Subcutaneous abdominal adipose tissue (tissue), 5 donors: ENCODE measurements around the gene VRTN.
"Not testable (repeated sequence)": the region's sequence is repeated elsewhere in the genome, so short reads cannot be mapped to it uniquely, and the experiment has no call there.

Experiments used
- H3K27ac ChIP-seq: one replicate; pipeline ENCODE4 v1.7.0; 2013; ENCODE audit warnings: low read depth, mild to moderate bottlenecking, inconsistent platforms, low read length, moderate library complexity
- H3K27me3 ChIP-seq, 5 donors: one replicate each; pipeline ENCODE4 v1.7.0; 2013; ENCODE audit warnings: low read length in 5 of 5, inconsistent platforms in 1 of 5; ENCODE audit not compliant: control insufficient read depth in 5 of 5, insufficient read depth in 4 of 5
- H3K36me3 ChIP-seq, 5 donors: one replicate each; pipeline ENCODE4 v1.7.0; 2013; ENCODE audit warnings: low read length in 5 of 5; ENCODE audit not compliant: control insufficient read depth in 5 of 5, insufficient read depth in 5 of 5
- H3K4me1 ChIP-seq, 5 donors: one replicate each; pipeline ENCODE4 v1.7.0; 2013; ENCODE audit warnings: low read length in 5 of 5, mild to moderate bottlenecking in 3 of 5, moderate library complexity in 1 of 5; ENCODE audit not compliant: control insufficient read depth in 5 of 5, insufficient read depth in 5 of 5
- H3K4me3 ChIP-seq, 5 donors: one replicate each; pipeline ENCODE4 v1.7.0; 2013; ENCODE audit warnings: low read length in 5 of 5, low read depth in 1 of 5
- H3K9ac ChIP-seq, 5 donors: one replicate each; pipeline ENCODE4 v1.7.0; 2013; ENCODE audit warnings: low read length in 5 of 5, mild to moderate bottlenecking in 4 of 5, moderate library complexity in 3 of 5
- H3K9me3 ChIP-seq, 5 donors: one replicate each; pipeline ENCODE4 v1.7.0; 2013; ENCODE audit warnings: low read length in 5 of 5; ENCODE audit not compliant: control insufficient read depth in 5 of 5
- donor health status: healthy.
- donor health status: healthy.
- donor health status: healthy.
- donor health status: healthy.
- donor health status: healthy.

The VRTN gene

DNA sequence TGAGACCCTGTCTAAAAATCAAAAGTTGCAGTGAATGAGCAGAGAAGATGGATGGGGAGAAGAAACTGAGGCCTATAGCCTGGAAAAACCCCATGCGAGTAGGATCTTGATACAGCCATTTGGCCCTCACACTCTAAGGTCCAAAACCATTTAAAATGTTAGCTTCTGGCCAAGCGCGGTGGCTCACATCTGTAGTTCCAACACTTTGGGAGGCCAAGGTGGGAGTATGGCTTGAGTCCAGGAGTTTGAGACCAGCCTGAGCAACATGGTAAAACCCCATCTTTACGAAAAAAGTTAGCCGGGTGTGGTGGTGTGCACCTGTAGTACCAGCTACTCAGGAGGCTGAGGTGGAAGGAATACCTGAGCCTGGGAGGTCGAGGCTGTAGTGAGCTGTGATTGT, 19.8 kb downstream of the VRTN start:
- Histone ChIP-seq H3K27ac (no peak overlapping the region), H3K36me3 (no peaks in the 10 kb centered on the region), H3K9me3 (no peaks in the 10 kb centered on the region), H3K4me3 (no peak overlapping the region), H3K9ac (no peak overlapping the region), H3K4me1 (no peaks in the 10 kb centered on the region), H3K27me3 (peaks cover 0 to 8% (median 6%) of the 10 kb centered on the region in 5 donors)

DNA sequence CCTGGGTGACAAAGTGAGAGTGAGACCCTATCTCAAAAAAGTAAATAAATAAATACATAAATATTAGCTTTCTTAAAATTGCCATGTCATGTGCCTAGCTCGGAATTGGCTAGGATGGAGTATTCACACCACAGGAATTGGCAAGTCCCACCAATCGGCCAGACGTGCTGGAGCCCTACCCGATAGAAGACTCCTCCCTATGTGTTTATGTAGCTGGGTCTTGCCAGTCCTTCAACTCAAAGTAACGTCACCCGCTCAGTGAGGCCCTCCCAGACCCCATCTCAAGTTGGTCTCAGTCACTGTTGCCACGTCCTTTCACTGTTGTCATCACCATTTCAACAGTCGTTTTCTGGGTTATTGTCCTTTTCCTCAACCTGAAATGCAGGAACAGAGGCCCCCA, 20.2 kb downstream of the VRTN start:
- no peaks in the 10 kb centered on the region for H3K36me3 ChIP-seq

DNA sequence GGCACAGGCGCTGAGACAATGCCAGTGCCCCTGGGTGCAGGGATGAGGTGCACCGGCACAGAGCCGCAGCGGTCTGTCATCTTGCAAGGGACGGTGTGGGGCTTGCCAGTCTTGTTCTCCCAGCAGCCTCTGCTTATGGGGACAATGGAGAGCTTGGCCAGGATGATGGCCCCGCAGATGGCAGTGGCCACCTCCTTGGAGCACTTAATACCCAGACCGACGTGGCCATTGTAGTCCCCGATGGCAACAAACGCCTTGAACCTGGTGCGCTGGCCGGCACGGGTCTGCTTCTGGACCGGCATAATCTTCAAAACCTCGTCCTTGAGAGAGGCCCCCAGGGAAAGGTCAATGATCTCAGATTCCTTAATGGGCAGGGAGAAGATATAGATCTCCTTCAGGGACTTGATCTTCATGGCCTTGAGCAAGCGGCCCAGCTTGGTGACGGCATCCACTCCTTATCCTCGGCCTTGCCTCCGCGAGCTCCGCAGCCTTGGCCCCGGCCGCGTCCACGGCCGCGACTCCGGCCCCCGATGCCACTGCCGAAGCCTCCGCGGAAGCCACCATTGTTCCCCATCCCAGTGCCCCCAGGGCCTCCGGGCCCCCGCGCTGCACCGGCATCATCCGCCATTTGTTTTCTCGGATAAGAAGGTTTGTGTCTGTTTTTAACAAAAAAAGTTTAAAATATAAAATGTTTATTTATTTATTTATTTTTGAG, 29.9 kb downstream of the VRTN start:
- no peak overlapping the region for H3K9ac ChIP-seq
- H3K27ac ChIP-seq, result no peak overlapping the region
- no peaks in the 10 kb centered on the region for H3K4me1 ChIP-seq
- no peak overlapping the region for H3K4me3 ChIP-seq
- no peaks in the 10 kb centered on the region for H3K9me3 ChIP-seq
- H3K27me3 ChIP-seq, result no peaks in the 10 kb centered on the region
- H3K36me3 ChIP-seq, result no peaks in the 10 kb centered on the region

More for the DNA sequence above, 20.2 kb downstream of the VRTN start:
- H3K27ac ChIP-seq, result no peak overlapping the region
- no peak overlapping the region for H3K9ac ChIP-seq
- no peaks in the 10 kb centered on the region for H3K9me3 ChIP-seq
- H3K4me3 ChIP-seq, result no peak overlapping the region
- H3K4me1 ChIP-seq, result no peaks in the 10 kb centered on the region
- H3K27me3 ChIP-seq, result peaks cover 0 to 8% (median 6%) of the 10 kb centered on the region in 5 donors

DNA sequence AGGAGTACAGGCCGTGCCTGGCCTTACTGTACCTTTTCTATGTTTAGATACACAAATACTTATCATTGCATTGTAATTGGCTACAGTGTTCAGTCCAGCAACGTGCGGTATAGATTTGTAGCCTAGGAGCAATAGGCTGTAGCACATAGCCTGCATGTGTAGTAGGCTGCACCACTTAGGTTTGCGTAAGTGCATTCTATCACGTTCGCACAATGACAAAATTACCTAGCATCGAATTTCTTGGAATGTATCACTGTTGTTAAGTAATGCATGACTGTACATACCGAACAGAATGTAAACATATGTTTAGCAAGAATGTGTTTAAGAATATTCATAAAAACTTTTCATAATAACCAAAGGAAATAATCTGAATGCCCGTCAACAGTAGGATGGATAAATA, 31.9 kb downstream of the VRTN start:
- Histone ChIP-seq H3K9me3 (no peaks in the 10 kb centered on the region), H3K4me1 (no peaks in the 10 kb centered on the region), H3K9ac (no peak overlapping the region), H3K36me3 (no peaks in the 10 kb centered on the region), H3K27ac (no peak overlapping the region), H3K4me3 (no peak overlapping the region), H3K27me3 (no peaks in the 10 kb centered on the region)

DNA sequence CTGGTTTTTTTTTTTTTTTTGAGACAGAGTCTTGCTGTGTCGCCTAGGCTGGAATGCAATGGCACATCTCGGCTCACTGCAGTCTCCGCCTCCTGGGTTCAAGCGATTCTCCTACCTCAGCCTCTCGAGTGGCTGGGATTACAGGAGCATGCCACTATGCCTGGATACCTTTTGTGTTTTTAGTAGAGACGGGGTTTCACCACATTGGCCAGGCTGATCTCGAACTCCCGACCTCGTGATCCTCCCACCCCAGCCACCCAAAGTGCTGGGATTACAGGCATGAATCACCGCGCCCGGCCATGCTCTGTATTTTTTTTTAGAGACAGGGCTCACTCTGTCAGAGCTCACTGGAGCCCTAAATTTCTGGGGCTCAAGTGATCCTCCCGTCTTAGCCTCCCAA, 32.6 kb downstream of the VRTN start:
- H3K9me3 ChIP-seq, result no peaks in the 10 kb centered on the region
- no peak overlapping the region for H3K27ac ChIP-seq
- H3K4me1 ChIP-seq, result no peaks in the 10 kb centered on the region
- H3K27me3 ChIP-seq, result no peaks in the 10 kb centered on the region
- H3K36me3 ChIP-seq, result no peaks in the 10 kb centered on the region
- no peak overlapping the region for H3K4me3 ChIP-seq
- H3K9ac ChIP-seq, result no peak overlapping the region

DNA sequence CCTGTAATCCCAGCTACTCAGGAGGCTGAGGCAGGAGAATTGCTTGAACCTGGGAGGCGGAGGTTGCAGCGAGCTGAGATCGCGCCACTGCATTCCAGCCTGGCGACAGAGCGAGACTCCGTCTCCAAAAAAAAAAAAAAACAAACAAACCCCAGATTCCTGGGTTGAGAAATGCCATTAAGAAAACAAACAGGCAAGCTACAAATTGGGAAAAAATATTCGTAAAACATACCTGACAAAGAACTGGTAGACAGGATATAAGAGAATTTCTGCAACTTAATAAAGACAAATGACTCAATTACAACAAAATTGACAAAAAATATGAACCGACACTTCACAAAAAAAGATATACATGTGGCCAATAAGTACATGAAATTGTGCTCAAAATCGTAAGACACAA, 33.3 kb downstream of the VRTN start:
- H3K9me3 ChIP-seq, H3K27me3 ChIP-seq, H3K4me1 ChIP-seq, H3K4me3 ChIP-seq, H3K9ac ChIP-seq, H3K36me3 ChIP-seq, H3K27ac ChIP-seq: not testable (repeated sequence)

DNA sequence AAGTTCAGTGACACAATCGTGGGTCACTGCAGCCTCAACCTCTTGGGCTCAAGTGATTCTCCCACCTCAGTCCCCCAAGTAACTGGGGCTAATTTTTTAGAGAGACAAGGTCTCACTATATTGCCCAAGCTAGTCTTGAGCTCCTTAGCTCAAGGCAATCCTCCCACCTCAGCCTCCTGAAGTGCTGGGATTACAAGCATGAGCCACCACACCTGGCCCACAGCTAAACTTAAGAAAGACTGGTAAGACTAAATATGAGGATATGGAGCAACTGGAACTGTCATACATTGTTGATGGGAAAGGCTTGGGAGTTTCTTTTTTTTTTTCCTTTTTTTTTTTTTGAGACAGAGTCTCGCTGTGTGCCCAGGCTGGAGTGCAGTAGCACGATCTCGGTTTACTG, 34.0 kb downstream of the VRTN start:
- no peak overlapping the region for H3K4me3 ChIP-seq
- no peaks in the 10 kb centered on the region for H3K4me1 ChIP-seq
- no peak overlapping the region for H3K9ac ChIP-seq
- no peaks in the 10 kb centered on the region for H3K27me3 ChIP-seq
- H3K27ac ChIP-seq, result no peak overlapping the region
- no peaks in the 10 kb centered on the region for H3K9me3 ChIP-seq
- no peaks in the 10 kb centered on the region for H3K36me3 ChIP-seq

DNA sequence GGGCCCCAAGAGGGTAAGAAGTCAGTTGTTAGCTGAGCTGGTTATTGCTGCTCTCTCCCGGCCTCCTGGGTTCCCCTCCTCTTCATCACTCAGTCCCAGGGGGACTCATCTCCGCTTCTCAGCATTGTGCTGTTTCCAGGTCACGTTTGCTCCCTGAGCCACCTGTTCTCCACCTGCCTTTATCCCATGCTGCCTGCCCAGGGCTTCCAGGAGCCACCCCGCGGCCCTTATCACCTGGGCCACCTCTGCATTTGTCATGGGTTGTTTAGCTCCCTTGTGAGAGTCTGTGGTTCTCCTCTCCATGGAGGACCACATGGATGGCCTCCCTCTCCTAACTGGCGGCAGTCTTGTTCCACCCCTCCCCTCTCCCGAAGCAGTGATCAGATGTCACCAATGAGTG, 41.7 kb downstream of the VRTN start:
- no peaks in the 10 kb centered on the region for H3K36me3 ChIP-seq
- no peak overlapping the region for H3K4me3 ChIP-seq
- H3K9me3 ChIP-seq, result no peaks in the 10 kb centered on the region
- peaks cover 0 to 7% (median 0%) of the 10 kb centered on the region in 5 donors for H3K27me3 ChIP-seq
- H3K4me1 ChIP-seq, result no peaks in the 10 kb centered on the region
- no peak overlapping the region for H3K9ac ChIP-seq
- no peak overlapping the region for H3K27ac ChIP-seq

DNA sequence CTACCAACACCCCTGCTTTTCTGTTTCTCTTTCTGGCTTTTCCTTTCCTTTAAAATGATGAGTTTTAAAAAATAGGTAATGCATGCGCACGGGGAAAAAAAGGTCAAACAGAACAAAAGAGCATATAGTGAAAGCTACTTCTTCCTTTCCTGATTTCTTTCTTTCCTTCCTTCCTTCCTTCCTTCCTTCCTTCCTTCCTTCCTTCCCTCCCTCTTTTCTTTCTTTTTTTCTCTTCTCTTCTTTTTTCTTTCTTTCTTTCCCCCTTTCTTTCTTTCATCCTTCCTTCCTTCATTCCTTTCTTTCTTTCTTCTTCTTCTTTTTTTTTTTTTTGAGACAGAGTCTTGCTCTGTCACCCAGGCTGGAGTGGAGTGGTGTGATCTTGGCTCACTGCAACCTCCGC, 42.2 kb downstream of the VRTN start:
- H3K9ac ChIP-seq, H3K27ac ChIP-seq, H3K4me1 ChIP-seq, H3K27me3 ChIP-seq, H3K36me3 ChIP-seq, H3K9me3 ChIP-seq, H3K4me3 ChIP-seq: not testable (repeated sequence)

DNA sequence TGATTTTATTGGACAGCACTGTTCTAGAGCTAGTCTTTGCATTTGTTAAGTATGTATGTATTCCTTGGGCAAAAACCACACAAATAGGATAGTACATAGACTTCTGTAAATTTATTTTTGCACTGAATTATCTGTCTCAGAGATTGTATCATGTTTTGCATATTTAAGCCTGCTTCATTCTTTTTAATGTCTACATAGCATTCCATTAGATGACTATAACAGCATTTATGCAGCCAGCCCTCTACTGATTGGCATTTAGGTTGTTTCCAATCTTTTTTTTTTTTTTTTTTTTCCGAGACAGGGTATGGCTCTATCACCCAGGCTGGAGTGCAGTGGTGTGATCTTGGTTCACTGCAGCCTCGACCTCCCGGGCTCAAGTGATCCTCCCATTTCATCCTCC, 43.2 kb downstream of the VRTN start:
- Histone ChIP-seq H3K27me3 (peaks cover 0 to 14% (median 0%) of the 10 kb centered on the region in 5 donors), H3K9me3 (no peaks in the 10 kb centered on the region), H3K4me3 (no peak overlapping the region), H3K9ac (no peak overlapping the region), H3K36me3 (no peaks in the 10 kb centered on the region), H3K4me1 (no peaks in the 10 kb centered on the region), H3K27ac (no peak overlapping the region)
